Activated CD4-positive, alpha-beta memory T cell treated with anti-CD3 and anti-CD28 coated beads for 36 hours (primary cell): ENCODE results near the gene TACC3. TPM values are rescaled to one million over a fixed set of nuclear protein-coding genes. Genes with fewer than 3 reads are reported as not detected.

ENCODE experiments used
- CTCF ChIA-PET: fragments of 350-600 bp; sonication (Branson Sonifier 250); formaldehyde crosslinking; loops from one replicate; lab custom pipeline; 2021; ENCODE audit warnings: antibody characterized with exemption, inconsistent platforms; lab: Charles Lee
- POLR2A ChIA-PET: fragments of 350-600 bp; sonication (Branson Sonifier 250); formaldehyde crosslinking; loops from one replicate; lab custom pipeline; 2021; ENCODE audit warnings: antibody characterized with exemption; lab: Charles Lee
- DNase-seq: peaks from one replicate; pipeline ENCODE4 v3.0.0-alpha.2; 2020
- H3K27ac Mint-ChIP-seq: one replicate; pipeline ENCODE4 v1.8.0; 2021; ENCODE audit warnings: mixed read lengths
- H3K27me3 Mint-ChIP-seq: one replicate; pipeline ENCODE4 v1.8.0; 2021; ENCODE audit warnings: mixed read lengths
- H3K36me3 Mint-ChIP-seq: one replicate; pipeline ENCODE4 v1.8.0; 2021; ENCODE audit warnings: mixed read lengths
- H3K4me1 Mint-ChIP-seq: one replicate; pipeline ENCODE4 v1.8.0; 2021; ENCODE audit warnings: low read depth, mixed read lengths
- H3K4me3 Mint-ChIP-seq: one replicate; pipeline ENCODE4 v1.8.0; 2021; ENCODE audit warnings: mild to moderate bottlenecking, mixed read lengths
- H3K9me3 Mint-ChIP-seq: one replicate; pipeline ENCODE4 v1.8.0; 2021; ENCODE audit warnings: mixed read lengths
- intact Hi-C: fragments of 100-400 bp; cut with micrococcal nuclease; formaldehyde crosslinking; loops from one replicate; pipeline ENCODE4 v1.15.1; 2023
- total RNA-seq, 2 experiments: library from RNA; stranded (reverse); gene quantifications; one replicate each; pipeline ENCODE4 v1.2.3, GENCODE V29; 2021

TACC3 gene
- total RNA-seq, 2 experiments from 2014 or later = 194 to 201 TPM

- POLR2A ChIA-PET = interaction anchor here (1.1 kb wide), 1 partner anchor 9 kb away, joined by 3 read pairs; no protein-coding TSS in a partner anchor
- Mint-ChIP-seq H3K9me3 (peaks cover 13% of the 10 kb centered on the region), H3K27ac (no peak overlapping the region), H3K27me3 (no peaks in the 10 kb centered on the region), H3K4me1 (no peaks in the 10 kb centered on the region), H3K4me3 (no peak overlapping the region), H3K36me3 (peaks cover 62% of the 10 kb centered on the region)
- CTCF ChIA-PET = interaction anchor here (1.2 kb wide), 1 partner anchor 69 kb away, joined by 3 read pairs; no protein-coding TSS in a partner anchor
- intact Hi-C loops = no loop called here
- no peak for DNase-seq
These were observed 18.8 kb downstream of the TACC3 start for GRCh38 chr4:1740021-1740545.

- Mint-ChIP-seq H3K4me1 (no peaks in the 10 kb centered on the region), H3K4me3 (no peak overlapping the region), H3K27me3 (no peaks in the 10 kb centered on the region), H3K27ac (no peak overlapping the region), H3K9me3 (peaks cover 13% of the 10 kb centered on the region), H3K36me3 (peaks cover 54% of the 10 kb centered on the region)
- ChIA-PET POLR2A (no interaction called here), CTCF (no interaction called here)
- no peak for DNase-seq
- intact Hi-C loops = no loop called here
These were observed 19.9 kb downstream of the TACC3 start for GRCh38 chr4:1741208-1741607.

GRCh38 chr4:1743551-1743950 is 22.2 kb downstream of the TACC3 start:
- peaks cover 32% of the 10 kb centered on the region for H3K36me3 Mint-ChIP-seq
- H3K27ac Mint-ChIP-seq = peak overlapping the region; percentile 5
- ChIA-PET CTCF (interaction anchor here (1.0 to 2.9 kb wide), 4 partner anchors 24 to 66 kb away, joined by 3 to 27 read pairs (median 6); no protein-coding TSS in a partner anchor), POLR2A (interaction anchor here (2.4 kb wide), 1 partner anchor 13 kb away, joined by 8 read pairs; no protein-coding TSS in a partner anchor)
- intact Hi-C loops = no loop called here
- no peak for DNase-seq
- no peaks in the 10 kb centered on the region for H3K27me3 Mint-ChIP-seq
- H3K4me3 Mint-ChIP-seq = no peak overlapping the region
- no peaks in the 10 kb centered on the region for H3K4me1 Mint-ChIP-seq
- peaks cover 4% of the 10 kb centered on the region for H3K9me3 Mint-ChIP-seq

GRCh38 chr4:1743975-1744374 is 22.7 kb downstream of the TACC3 start:
- Mint-ChIP-seq H3K27ac (no peak overlapping the region), H3K27me3 (no peaks in the 10 kb centered on the region), H3K4me1 (no peaks in the 10 kb centered on the region), H3K9me3 (no peaks in the 10 kb centered on the region), H3K4me3 (no peak overlapping the region), H3K36me3 (peaks cover 28% of the 10 kb centered on the region)
- DNase-seq = no peak
- ChIA-PET CTCF (interaction anchor here (1.0 to 2.9 kb wide), 3 partner anchors 24 to 65 kb away, joined by 3 to 27 read pairs (median 8); no protein-coding TSS in a partner anchor), POLR2A (interaction anchor here (1.2 to 2.4 kb wide), 2 partner anchors 13 to 32 kb away, joined by 3 to 8 read pairs; partner anchors contain the start of gene SLBP)
- intact Hi-C loops = no loop called here

- no peak overlapping the region for H3K4me3 Mint-ChIP-seq
- ChIA-PET POLR2A (interaction anchor here (1.2 to 2.4 kb wide), 3 partner anchors 14 to 33 kb away, joined by 3 to 8 read pairs (median 4); partner anchors contain the start of gene SLBP), CTCF (interaction anchor here (0.7 to 2.9 kb wide), 6 partner anchors 23 to 154 kb away, joined by 3 to 27 read pairs (median 7); no protein-coding TSS in a partner anchor)
- intact Hi-C loops = no loop called here
- no peaks in the 10 kb centered on the region for H3K27me3 Mint-ChIP-seq
- no peaks in the 10 kb centered on the region for H3K9me3 Mint-ChIP-seq
- H3K4me1 Mint-ChIP-seq = no peaks in the 10 kb centered on the region
- DNase-seq = no peak
- peaks cover 25% of the 10 kb centered on the region for H3K36me3 Mint-ChIP-seq
- no peak overlapping the region for H3K27ac Mint-ChIP-seq
These were observed 23.2 kb downstream of the TACC3 start for GRCh38 chr4:1744552-1744951.

- POLR2A ChIA-PET = interaction anchor here (0.6 to 2.4 kb wide), 4 partner anchors 14 to 47 kb away, joined by 3 to 8 read pairs (median 4); partner anchors contain the start of gene SLBP
- intact Hi-C loops = loop anchor here (5.0 kb wide), 1 partner anchor 47 kb away; the partner anchor contains the start of gene FGFR3
- no peaks in the 10 kb centered on the region for H3K9me3 Mint-ChIP-seq
- no peaks in the 10 kb centered on the region for H3K27me3 Mint-ChIP-seq
- peaks cover 25% of the 10 kb centered on the region for H3K36me3 Mint-ChIP-seq
- H3K27ac Mint-ChIP-seq = no peak overlapping the region
- H3K4me3 Mint-ChIP-seq = no peak overlapping the region
- DNase-seq = no peak
- CTCF ChIA-PET = interaction anchor here (0.7 to 2.9 kb wide), 6 partner anchors 27 to 208 kb away, joined by 3 to 27 read pairs (median 7); no protein-coding TSS in a partner anchor
- no peaks in the 10 kb centered on the region for H3K4me1 Mint-ChIP-seq
These were observed 23.8 kb downstream of the TACC3 start for GRCh38 chr4:1745165-1745564.

- Mint-ChIP-seq H3K4me3 (no peak overlapping the region), H3K27ac (no peak overlapping the region), H3K9me3 (no peaks in the 10 kb centered on the region), H3K4me1 (no peaks in the 10 kb centered on the region), H3K27me3 (no peaks in the 10 kb centered on the region), H3K36me3 (peaks cover 22% of the 10 kb centered on the region)
- ChIA-PET CTCF (interaction anchor here (1.0 to 2.9 kb wide), 5 partner anchors 52 to 207 kb away, joined by 3 to 27 read pairs (median 8); no protein-coding TSS in a partner anchor), POLR2A (interaction anchor here (0.6 to 2.4 kb wide), 3 partner anchors 15 to 47 kb away, joined by 3 to 8 read pairs (median 4); no protein-coding TSS in a partner anchor)
- intact Hi-C loops = loop anchor here (5.0 kb wide), 1 partner anchor 47 kb away; the partner anchor contains the start of gene FGFR3
- no peak for DNase-seq
These were observed 24.4 kb downstream of the TACC3 start for GRCh38 chr4:1745697-1746096.

- Mint-ChIP-seq H3K4me1 (no peaks in the 10 kb centered on the region), H3K4me3 (no peak overlapping the region), H3K27ac (no peak overlapping the region), H3K9me3 (no peaks in the 10 kb centered on the region), H3K36me3 (peaks cover 18% of the 10 kb centered on the region), H3K27me3 (no peaks in the 10 kb centered on the region)
- ChIA-PET CTCF (interaction anchor here (0.7 to 3.5 kb wide), 6 partner anchors 22 to 207 kb away, joined by 3 to 63 read pairs (median 14); no protein-coding TSS in a partner anchor), POLR2A (no interaction called here)
- intact Hi-C loops = loop anchor here (5.0 kb wide), 1 partner anchor 46 kb away; the partner anchor contains the start of gene FGFR3
- DNase-seq = peak; percentile 86
These were observed 25.0 kb downstream of the TACC3 start for GRCh38 chr4:1746265-1746691.

GRCh38 chr4:1746919-1747602 is 25.7 kb downstream of the TACC3 start:
- no peaks in the 10 kb centered on the region for H3K9me3 Mint-ChIP-seq
- H3K36me3 Mint-ChIP-seq = peaks cover 11% of the 10 kb centered on the region
- H3K27ac Mint-ChIP-seq = no peak overlapping the region
- intact Hi-C loops = loop anchor here (5.0 kb wide), 1 partner anchor 45 kb away; the partner anchor contains the start of gene FGFR3
- CTCF ChIA-PET = interaction anchor here (0.6 to 3.5 kb wide), 11 partner anchors 12 to 161 kb away, joined by 3 to 63 read pairs (median 7); no protein-coding TSS in a partner anchor
- no peak for DNase-seq
- H3K4me1 Mint-ChIP-seq = no peaks in the 10 kb centered on the region
- no peaks in the 10 kb centered on the region for H3K27me3 Mint-ChIP-seq
- no peak overlapping the region for H3K4me3 Mint-ChIP-seq
- POLR2A ChIA-PET = interaction anchor here (0.6 kb wide), 2 partner anchors 84 to 401 kb away, joined by 3 read pairs; no protein-coding TSS in a partner anchor

GRCh38 chr4:1747603-1747967 is 26.3 kb downstream of the TACC3 start:
- Mint-ChIP-seq H3K4me1 (no peaks in the 10 kb centered on the region), H3K27ac (no peak overlapping the region), H3K36me3 (peaks cover 11% of the 10 kb centered on the region), H3K4me3 (no peak overlapping the region), H3K9me3 (no peaks in the 10 kb centered on the region), H3K27me3 (no peaks in the 10 kb centered on the region)
- intact Hi-C loops = loop anchor here (5.0 kb wide), 1 partner anchor 45 kb away; the partner anchor contains the start of gene FGFR3
- ChIA-PET POLR2A (interaction anchor here (0.6 kb wide), 1 partner anchor 402 kb away, joined by 3 read pairs; no protein-coding TSS in a partner anchor), CTCF (interaction anchor here (0.6 to 3.5 kb wide), 17 partner anchors 11 to 303 kb away, joined by 3 to 63 read pairs (median 5); no protein-coding TSS in a partner anchor)
- no peak for DNase-seq

GRCh38 chr4:1748465-1748995 is 27.2 kb downstream of the TACC3 start:
- H3K4me1 Mint-ChIP-seq = no peaks in the 10 kb centered on the region
- H3K27me3 Mint-ChIP-seq = no peaks in the 10 kb centered on the region
- no peak overlapping the region for H3K27ac Mint-ChIP-seq
- ChIA-PET CTCF (interaction anchor here (0.6 to 3.5 kb wide), 34 partner anchors 9 to 800 kb away, joined by 3 to 63 read pairs (median 4); partner anchors contain the start of gene SLBP), POLR2A (no interaction called here)
- H3K4me3 Mint-ChIP-seq = no peak overlapping the region
- intact Hi-C loops = loop anchor here (1.0 to 5.0 kb wide), 3 partner anchors 44 to 150 kb away; partner anchors contain the start of gene FGFR3
- peak; percentile 88 for DNase-seq
- H3K36me3 Mint-ChIP-seq = peaks cover 8% of the 10 kb centered on the region
- no peaks in the 10 kb centered on the region for H3K9me3 Mint-ChIP-seq
